HepG2 (cell line): Measurements from ENCODE around the gene AJUBA. TPM values are rescaled to one million over a fixed set of nuclear protein-coding genes. Genes with fewer than 3 reads are reported as not detected.

Experiments used
- AHR ChIP-seq: IDR thresholded peaks from 2 replicates; pipeline ENCODE4 v1.6.1; 2018; ENCODE audit warnings: missing genetic modification reagents, missing compliant biosample characterization
- ARNT2 ChIP-seq: sonication (generic); formaldehyde crosslinking; IDR thresholded peaks from 2 replicates; pipeline ENCODE4 v1.8.0; 2022; ENCODE audit warnings: mild to moderate bottlenecking, low read depth, missing genetic modification reagents, moderate library complexity
- ATF1 ChIP-seq: IDR thresholded peaks from 2 replicates; pipeline ENCODE4 v1.6.1; 2016; ENCODE audit warnings: mild to moderate bottlenecking, control low read depth
- CSRNP2 ChIP-seq: sonication (generic); formaldehyde crosslinking; conservative IDR thresholded peaks from 2 replicates; pipeline ENCODE4 v1.8.0; 2022; ENCODE audit warnings: low read depth, missing genetic modification reagents
- GABPA ChIP-seq, 2 experiments: IDR thresholded peaks; 2 replicates each; pipeline ENCODE4 v1.6.1; 2011 to 2016; ENCODE audit warnings: low read depth in 2 of 2, low read length in 1 of 2, missing biosample characterization in 1 of 2, missing genetic modification characterization in 1 of 2
- HNRNPUL1 ChIP-seq: fragments of 200-400 bp; formaldehyde crosslinking; IDR thresholded peaks from 2 replicates; pipeline ENCODE4 v1.6.1; 2017; ENCODE audit warnings: low read depth, mild to moderate bottlenecking, low read length, moderate library complexity
- HOXA7 ChIP-seq: sonication (generic); formaldehyde crosslinking; IDR thresholded peaks from 2 replicates; pipeline ENCODE4 v1.8.1; 2022; ENCODE audit warnings: mild to moderate bottlenecking, missing genetic modification reagents, moderate library complexity
- KAT7 ChIP-seq: IDR thresholded peaks from 2 replicates; pipeline ENCODE4 v1.6.1; 2018; ENCODE audit warnings: borderline replicate concordance, missing compliant biosample characterization
- MED1 ChIP-seq: sonication (generic); formaldehyde crosslinking; IDR thresholded peaks from 2 replicates; pipeline ENCODE4 v1.4.0; 2020; ENCODE audit warnings: missing genetic modification reagents
- MIER3 ChIP-seq: IDR thresholded peaks from 2 replicates; pipeline ENCODE4 v1.6.1; 2016; ENCODE audit warnings: missing compliant biosample characterization, borderline replicate concordance
- NR2C2 ChIP-seq: sonication (generic); formaldehyde crosslinking; IDR thresholded peaks from 2 replicates; pipeline ENCODE4 v1.4.0; 2020; ENCODE audit warnings: missing genetic modification reagents, mild to moderate bottlenecking, moderate library complexity, borderline replicate concordance
- PATZ1 ChIP-seq: sonication (generic); formaldehyde crosslinking; IDR thresholded peaks from 2 replicates; pipeline ENCODE4 v1.4.0; 2020; ENCODE audit warnings: missing genetic modification reagents
- SNAPC5 ChIP-seq: sonication (generic); formaldehyde crosslinking; IDR thresholded peaks from 2 replicates; pipeline ENCODE4 v1.8.1; 2023; ENCODE audit warnings: mild to moderate bottlenecking, missing genetic modification reagents, borderline replicate concordance
- SRY ChIP-seq: sonication (generic); formaldehyde crosslinking; IDR thresholded peaks from 2 replicates; pipeline ENCODE4 v1.8.0; 2022; ENCODE audit warnings: mild to moderate bottlenecking, missing genetic modification reagents
- SSRP1 ChIP-seq: IDR thresholded peaks from 2 replicates; pipeline ENCODE4 v1.6.1; 2016; ENCODE audit warnings: control low read depth
- STAT5B ChIP-seq: sonication (generic); formaldehyde crosslinking; IDR thresholded peaks from 2 replicates; pipeline ENCODE4 v1.4.0; 2020; ENCODE audit warnings: missing genetic modification reagents
- SYNCRIP ChIP-seq: fragments of 200-400 bp; formaldehyde crosslinking; IDR thresholded peaks from 2 replicates; pipeline ENCODE4 v1.6.1; 2018; ENCODE audit warnings: mild to moderate bottlenecking, low read depth, low read length; ENCODE audit not compliant: insufficient read depth
- TAF1 ChIP-seq: sonication (generic); formaldehyde crosslinking; IDR thresholded peaks from 2 replicates; pipeline ENCODE4 v1.4.0; 2020; ENCODE audit warnings: missing genetic modification reagents
- ZBTB14 ChIP-seq: sonication (generic); formaldehyde crosslinking; IDR thresholded peaks from 2 replicates; pipeline ENCODE4 v1.4.0; 2020; ENCODE audit warnings: missing genetic modification reagents
- ZBTB3 ChIP-seq: sonication (generic); formaldehyde crosslinking; IDR thresholded peaks from 2 replicates; pipeline ENCODE4 v1.4.0; 2020; ENCODE audit warnings: low read depth, mild to moderate bottlenecking, moderate library complexity, missing genetic modification reagents, borderline replicate concordance
- ZNF20 ChIP-seq: sonication (generic); formaldehyde crosslinking; IDR thresholded peaks from 2 replicates; pipeline ENCODE4 v1.4.0; 2020; ENCODE audit warnings: mild to moderate bottlenecking, moderate library complexity, missing genetic modification reagents
- ZNF562 ChIP-seq: sonication (generic); formaldehyde crosslinking; IDR thresholded peaks from 2 replicates; pipeline ENCODE4 v1.8.0; 2022; ENCODE audit warnings: missing genetic modification reagents, borderline replicate concordance
- ZSCAN5A ChIP-seq: sonication (generic); formaldehyde crosslinking; IDR thresholded peaks from 2 replicates; pipeline ENCODE4 v1.8.0; 2022; ENCODE audit warnings: mild to moderate bottlenecking, missing genetic modification reagents, borderline replicate concordance
- polyA plus RNA-seq, 8 experiments: library from polyadenylated mRNA; depleted of rRNA in 3 of 8; stranded (reverse) in 7 of 8; unstranded in 1 of 8; fragments of >200 nt; fragmentation: Illumina TruSeq in 4 of 8; extraction: Trizol in 4 of 8; gene quantifications; 2 replicates each; pipeline versions ENCODE4 v1.2.1 to v1.2.3, GENCODE V29; 2011 to 2016; ENCODE audit warnings: low read depth in 4 of 8, missing spikeins in 1 of 8, mixed read lengths in 1 of 8; ENCODE audit not compliant: insufficient read depth in 1 of 8
- total RNA-seq, 5 experiments: library from RNA; depleted of rRNA; stranded (reverse); fragments of >200 nt; fragmentation: Illumina TruSeq; extraction: Trizol; gene quantifications; 2 replicates each; pipeline ENCODE4 v1.2.3, GENCODE V29; 2016; ENCODE audit warnings: low read depth in 1 of 5

AJUBA gene
- total and polyA plus RNA-seq, 2 of the 13 experiments (the other 11 are each of a cell fraction or from before 2014, with no cell fraction given), result 157 to 241 TPM

GRCh38 chr14:22982477-22983245 lies at the start of gene AJUBA (continued):
- TF ChIP-seq CSRNP2 (CRISPR knock-in tag), result no peak
- TF ChIP-seq AHR (CRISPR knock-in tag), result no peak; the same call in none of the 2 replicates
- peak; percentile 97; the same call in 1 of the 2 replicates for TF ChIP-seq KAT7
- no peak for TF ChIP-seq ATF1 (CRISPR knock-in tag)
- TF ChIP-seq SYNCRIP, result no peak
- TF ChIP-seq PATZ1, result peak; percentile 99
- TF ChIP-seq ARNT2 (CRISPR knock-in tag), result peak; percentile 95
- no peak for TF ChIP-seq ZNF562
- no peak for TF ChIP-seq HNRNPUL1
- no peak for TF ChIP-seq HOXA7 (CRISPR knock-in tag)
- TF ChIP-seq ZNF20 (CRISPR knock-in tag), result no peak
- TF ChIP-seq GABPA (IDR thresholded peaks at IDR 0.05; ENCODE audit: low read depth, low read length), result no peak
- TF ChIP-seq GABPA (CRISPR knock-in tag; IDR thresholded peaks at IDR 0.05; ENCODE audit: low read depth), result no peak
- TF ChIP-seq TAF1 (CRISPR knock-in tag), result peak; percentile 93
- peak; percentile 86; the same call in 1 of the 2 replicates for TF ChIP-seq STAT5B (CRISPR knock-in tag)
- TF ChIP-seq ZBTB3, result no peak; the same call in 1 of the 2 replicates
- peak; percentile 65 for TF ChIP-seq NR2C2 (CRISPR knock-in tag)
- TF ChIP-seq SSRP1 (CRISPR knock-in tag), result peak; percentile 98
- TF ChIP-seq SNAPC5 (CRISPR knock-in tag), result no peak
- no peak for TF ChIP-seq SRY (CRISPR knock-in tag)
- no peak for TF ChIP-seq ZBTB14 (CRISPR knock-in tag)
- no peak for TF ChIP-seq ZSCAN5A (CRISPR knock-in tag)
- no peak for TF ChIP-seq MED1 (CRISPR knock-in tag)
- TF ChIP-seq MIER3 (CRISPR knock-in tag), result peak; percentile 91; the same call in 1 of the 2 replicates
